ENCODE data around the gene REC8.

- TF ChIP-seq POLR2A (IDR thresholded peaks at IDR 0.05; ENCODE audit: extremely low read depth, insufficient read length) (peak; percentile 87), CTCF (IDR thresholded peaks at IDR 0.05; ENCODE audit: low read depth, low read length) (no peak), MAX (IDR thresholded peaks at IDR 0.05; ENCODE audit: low read depth, low read length) (peak; percentile 100)
Observed at GRCh38 chr14:24188251-24189058, 16.6 kb downstream of the REC8 start, which contains the start of gene IPO4.
